HCT116 (cell line): Measurements from ENCODE around the gene ADIPOR2. TPM values are rescaled to one million over a fixed set of nuclear protein-coding genes. Genes with fewer than 3 reads are reported as not detected.

ENCODE experiments used
- ATAC-seq: fragments of 200-7000 bp; cut with Tn5 transposase; 2 replicates; pipeline ENCODE4 v1.9.1; 2020; ENCODE audit warnings: mild to moderate bottlenecking, moderate library complexity
- BruUV-seq: library from RNA; stranded (reverse); fragments of 400-500 nt; replicated peaks from 2 replicates; lab custom pipeline; 2021; lab: Mats Ljungman, UMichigan
- CTCF ChIA-PET: fragments of 300-600 bp; sonication (Branson Sonifier 250); formaldehyde crosslinking; loops from one replicate; lab custom pipeline; 2021; ENCODE audit warnings: antibody characterized with exemption; lab: Charles Lee
- POLR2A ChIA-PET: fragments of 300-600, 350-600 bp; sonication (Branson Sonifier 250); formaldehyde crosslinking; loops from one replicate; lab custom pipeline; 2021; ENCODE audit warnings: antibody characterized with exemption; lab: Charles Lee
- RAD21 ChIA-PET, 2 experiments: fragments of 300-600 bp; sonication (Branson Sonifier 250); formaldehyde crosslinking; loops; one replicate each; lab custom pipeline; 2023; ENCODE audit warnings: low total read pairs in 2 of 2; ENCODE audit not compliant: uncharacterized antibody in 2 of 2, unreplicated experiment in 2 of 2, low non-redundant PET in 1 of 2; lab: Charles Lee
- DNase-seq: peaks from one replicate; pipeline ENCODE4 v3.0.0-alpha.2; 2010; ENCODE audit warnings: low read depth, low spot score
- H2AFZ ChIP-seq: fragments of 200-600 bp; shearing (Covaris generic), sonication (generic); 2 replicates; pipeline ENCODE4 v1.6.1; 2017; ENCODE audit warnings: low read depth, mixed run types, mixed read lengths, antibody characterized with exemption, low read length; ENCODE audit not compliant: poor library complexity, severe bottlenecking
- H3K27ac ChIP-seq: 2 replicates; pipeline ENCODE4 v1.5.1; 2012; ENCODE audit warnings: low read depth, low read length
- H3K27me3 ChIP-seq: fragments of 200-600 bp; sonication (generic); 2 replicates; pipeline ENCODE4 v1.6.1; 2016; ENCODE audit warnings: mixed run types, low read length, mixed read lengths; ENCODE audit not compliant: insufficient read depth
- H3K36me3 ChIP-seq, 2 experiments: fragments of 200-500 bp in 1 of 2; fragments of 200-600 bp in 1 of 2; sonication (Bioruptor generic) in 1 of 2; sonication (generic) in 1 of 2; 2 replicates each; pipeline versions ENCODE4 v1.5.1 to v1.6.1; 2014 to 2016; ENCODE audit warnings: low read length in 2 of 2, inconsistent platforms in 1 of 2, mixed read lengths in 1 of 2, mixed run types in 1 of 2; ENCODE audit not compliant: insufficient read depth in 2 of 2, control insufficient read depth in 1 of 2
- H3K4me1 ChIP-seq, 2 experiments: fragments of 200-600 bp in 1 of 2; sonication (generic) in 1 of 2; 2 replicates each; pipeline versions ENCODE4 v1.5.1 to v1.6.1; 2012 to 2017; ENCODE audit warnings: low read length in 2 of 2, inconsistent platforms in 1 of 2, mild to moderate bottlenecking in 1 of 2, mixed read lengths in 1 of 2, mixed run types in 1 of 2, moderate library complexity in 1 of 2; ENCODE audit not compliant: insufficient read depth in 2 of 2, control insufficient read depth in 1 of 2
- H3K4me2 ChIP-seq: fragments of 200-600 bp; sonication (generic); 2 replicates; pipeline ENCODE4 v1.6.1; 2017; ENCODE audit warnings: mixed run types, low read length, mixed read lengths
- H3K4me3 ChIP-seq, 2 experiments: fragments of 200-600 bp in 1 of 2; sonication (generic) in 1 of 2; replicated peaks in 1 of 2; 2 replicates each; pipeline ENCODE4 v1.5.1; 2011 to 2016; ENCODE audit warnings: low read length in 2 of 2, control low read depth in 1 of 2, low read depth in 1 of 2, mild to moderate bottlenecking in 1 of 2, mixed read lengths in 1 of 2, mixed run types in 1 of 2
- H3K79me2 ChIP-seq: fragments of 200-600 bp; sonication (generic); 2 replicates; pipeline ENCODE4 v1.6.1; 2017; ENCODE audit warnings: mild to moderate bottlenecking, mixed run types, low read length, moderate library complexity, mixed read lengths; ENCODE audit not compliant: insufficient read depth
- H3K9ac ChIP-seq: fragments of 200-600 bp; sonication (generic); 2 replicates; pipeline ENCODE4 v1.6.1; 2016; ENCODE audit warnings: low read length, mixed read lengths
- H3K9me2 ChIP-seq: fragments of 200-600 bp; sonication (generic), shearing (Covaris generic); 2 replicates; pipeline ENCODE4 v1.6.1; 2017; ENCODE audit warnings: mixed run types, mild to moderate bottlenecking, moderate library complexity; ENCODE audit not compliant: insufficient read depth
- H3K9me3 ChIP-seq, 2 experiments: fragments of 200-500 bp in 1 of 2; fragments of 200-600 bp in 1 of 2; sonication (Bioruptor generic) in 1 of 2; sonication (generic) in 1 of 2; 2 replicates each; pipeline ENCODE4 v1.6.1; 2014 to 2017; ENCODE audit warnings: low read length in 2 of 2, mixed read lengths in 2 of 2, inconsistent platforms in 1 of 2, low read depth in 1 of 2, mild to moderate bottlenecking in 1 of 2, mixed run types in 1 of 2, moderate library complexity in 1 of 2; ENCODE audit not compliant: control insufficient read depth in 1 of 2, insufficient read depth in 1 of 2
- H4K20me1 ChIP-seq: fragments of 200-600 bp; sonication (generic), shearing (Covaris generic); 2 replicates; pipeline ENCODE4 v1.6.1; 2017; ENCODE audit warnings: mixed run types, mild to moderate bottlenecking, moderate library complexity; ENCODE audit not compliant: insufficient read depth
- FOSL1 ChIP-seq: IDR thresholded peaks from 2 replicates; pipeline ENCODE4 v1.6.1; 2012; ENCODE audit warnings: low read depth
- SIN3A ChIP-seq: IDR thresholded peaks from 2 replicates; pipeline ENCODE4 v1.6.1; 2012; ENCODE audit warnings: low read depth
- SRF ChIP-seq: IDR thresholded peaks from 2 replicates; pipeline ENCODE4 v1.6.1; 2012; ENCODE audit warnings: low read depth
- TCF7L2 ChIP-seq: IDR thresholded peaks from 2 replicates; pipeline ENCODE4 v1.7.0; 2011; ENCODE audit warnings: borderline replicate concordance, inconsistent platforms; ENCODE audit not compliant: insufficient read depth, insufficient read length; ENCODE audit errors: extremely low read depth
- YY1 ChIP-seq: IDR thresholded peaks from 2 replicates; pipeline ENCODE4 v1.6.1; 2011; ENCODE audit warnings: low read length, low read depth, moderate library complexity, mild to moderate bottlenecking; ENCODE audit not compliant: insufficient replicate concordance; ENCODE audit errors: extremely low read depth
- ZBTB33 ChIP-seq: IDR thresholded peaks from 2 replicates; pipeline ENCODE4 v1.6.1; 2011; ENCODE audit warnings: mild to moderate bottlenecking, low read length, moderate library complexity; ENCODE audit not compliant: insufficient replicate concordance; ENCODE audit errors: extremely low read depth
- intact Hi-C: fragments of 100-400 bp; cut with micrococcal nuclease; formaldehyde crosslinking; loops from 2 replicates; pipeline ENCODE4 v1.10.0; 2022
- total RNA-seq: library from RNA; stranded (reverse); gene quantifications from one replicate; pipeline ENCODE4 v1.2.1, GENCODE V29; 2021; ENCODE audit not compliant: unreplicated experiment
- TF ChIP-seq, protein P1 (sequence below): IDR thresholded peaks from 2 replicates; pipeline ENCODE4 v1.6.1; 2012; ENCODE audit warnings: low read depth
- TF ChIP-seq, protein P2 (sequence below), 3 experiments: fragments of 200-600 bp in 1 of 3; sonication (generic) in 1 of 3; IDR thresholded peaks in 2 of 3; conservative IDR thresholded peaks in 1 of 3; 2 replicates each; pipeline ENCODE4 v1.5.1; 2012 to 2017; ENCODE audit warnings: low read depth in 2 of 3, low read length in 2 of 3, antibody characterized with exemption in 1 of 3, borderline replicate concordance in 1 of 3, control low read depth in 1 of 3, mild to moderate bottlenecking in 1 of 3, mixed read lengths in 1 of 3, mixed run types in 1 of 3, moderate library complexity in 1 of 3; ENCODE audit not compliant: insufficient read depth in 1 of 3

The ADIPOR2 gene
- total RNA-seq, 1 experiment from 2014 or later = 69.9 TPM

- DNase-seq (no peak), ATAC-seq (no peak)
- Histone ChIP-seq H2AFZ (no peak overlapping the region), H3K4me3 (no peak overlapping the region), H3K36me3 (no peaks in the 10 kb centered on the region), H3K9me2 (no peaks in the 10 kb centered on the region), H4K20me1 (no peaks in the 10 kb centered on the region), H3K9ac (no peak overlapping the region), H3K9me3 (no peaks in the 10 kb centered on the region), H3K4me1 (peaks cover 7 to 25% of the 10 kb centered on the region in 2 experiments; a peak in 3 of 4 replicates), H3K4me2 (no peak overlapping the region), H3K27me3 (no peaks in the 10 kb centered on the region), H3K27ac (no peak overlapping the region), H3K79me2 (no peaks in the 10 kb centered on the region)
- TF ChIP-seq, protein P1, sequence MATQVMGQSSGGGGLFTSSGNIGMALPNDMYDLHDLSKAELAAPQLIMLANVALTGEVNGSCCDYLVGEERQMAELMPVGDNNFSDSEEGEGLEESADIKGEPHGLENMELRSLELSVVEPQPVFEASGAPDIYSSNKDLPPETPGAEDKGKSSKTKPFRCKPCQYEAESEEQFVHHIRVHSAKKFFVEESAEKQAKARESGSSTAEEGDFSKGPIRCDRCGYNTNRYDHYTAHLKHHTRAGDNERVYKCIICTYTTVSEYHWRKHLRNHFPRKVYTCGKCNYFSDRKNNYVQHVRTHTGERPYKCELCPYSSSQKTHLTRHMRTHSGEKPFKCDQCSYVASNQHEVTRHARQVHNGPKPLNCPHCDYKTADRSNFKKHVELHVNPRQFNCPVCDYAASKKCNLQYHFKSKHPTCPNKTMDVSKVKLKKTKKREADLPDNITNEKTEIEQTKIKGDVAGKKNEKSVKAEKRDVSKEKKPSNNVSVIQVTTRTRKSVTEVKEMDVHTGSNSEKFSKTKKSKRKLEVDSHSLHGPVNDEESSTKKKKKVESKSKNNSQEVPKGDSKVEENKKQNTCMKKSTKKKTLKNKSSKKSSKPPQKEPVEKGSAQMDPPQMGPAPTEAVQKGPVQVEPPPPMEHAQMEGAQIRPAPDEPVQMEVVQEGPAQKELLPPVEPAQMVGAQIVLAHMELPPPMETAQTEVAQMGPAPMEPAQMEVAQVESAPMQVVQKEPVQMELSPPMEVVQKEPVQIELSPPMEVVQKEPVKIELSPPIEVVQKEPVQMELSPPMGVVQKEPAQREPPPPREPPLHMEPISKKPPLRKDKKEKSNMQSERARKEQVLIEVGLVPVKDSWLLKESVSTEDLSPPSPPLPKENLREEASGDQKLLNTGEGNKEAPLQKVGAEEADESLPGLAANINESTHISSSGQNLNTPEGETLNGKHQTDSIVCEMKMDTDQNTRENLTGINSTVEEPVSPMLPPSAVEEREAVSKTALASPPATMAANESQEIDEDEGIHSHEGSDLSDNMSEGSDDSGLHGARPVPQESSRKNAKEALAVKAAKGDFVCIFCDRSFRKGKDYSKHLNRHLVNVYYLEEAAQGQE = no peak
- TF ChIP-seq, protein P2, sequence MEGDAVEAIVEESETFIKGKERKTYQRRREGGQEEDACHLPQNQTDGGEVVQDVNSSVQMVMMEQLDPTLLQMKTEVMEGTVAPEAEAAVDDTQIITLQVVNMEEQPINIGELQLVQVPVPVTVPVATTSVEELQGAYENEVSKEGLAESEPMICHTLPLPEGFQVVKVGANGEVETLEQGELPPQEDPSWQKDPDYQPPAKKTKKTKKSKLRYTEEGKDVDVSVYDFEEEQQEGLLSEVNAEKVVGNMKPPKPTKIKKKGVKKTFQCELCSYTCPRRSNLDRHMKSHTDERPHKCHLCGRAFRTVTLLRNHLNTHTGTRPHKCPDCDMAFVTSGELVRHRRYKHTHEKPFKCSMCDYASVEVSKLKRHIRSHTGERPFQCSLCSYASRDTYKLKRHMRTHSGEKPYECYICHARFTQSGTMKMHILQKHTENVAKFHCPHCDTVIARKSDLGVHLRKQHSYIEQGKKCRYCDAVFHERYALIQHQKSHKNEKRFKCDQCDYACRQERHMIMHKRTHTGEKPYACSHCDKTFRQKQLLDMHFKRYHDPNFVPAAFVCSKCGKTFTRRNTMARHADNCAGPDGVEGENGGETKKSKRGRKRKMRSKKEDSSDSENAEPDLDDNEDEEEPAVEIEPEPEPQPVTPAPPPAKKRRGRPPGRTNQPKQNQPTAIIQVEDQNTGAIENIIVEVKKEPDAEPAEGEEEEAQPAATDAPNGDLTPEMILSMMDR (IDR thresholded peaks at IDR 0.05 in 2 of 3, conservative IDR thresholded peaks at IDR 0.05 in 1 of 3; ENCODE audit: borderline replicate concordance in 1 of 3, insufficient read depth in 1 of 3, low read depth in 2 of 3, low read length in 2 of 3) = no peak
- TF ChIP-seq ZBTB33 (no peak), FOSL1 (no peak), YY1 (no peak), SRF (no peak), SIN3A (no peak), TCF7L2 (no peak)
- ChIA-PET POLR2A (no interaction called here), CTCF (interaction anchor here (3.0 kb wide), 1 partner anchor 140 kb away, joined by 13 read pairs; no protein-coding TSS in a partner anchor), RAD21 (no interaction called here)
- intact Hi-C loops = loop anchor here (5.0 kb wide), 1 partner anchor 782 kb away; no protein-coding TSS in a partner anchor
- no TSS peak for BruUV-seq
Measured at GRCh38 chr12:1799882-1800400, 109.1 kb downstream of the ADIPOR2 start.
